ENCODE data around the gene TMTC4.

The TMTC4 gene

DNA sequence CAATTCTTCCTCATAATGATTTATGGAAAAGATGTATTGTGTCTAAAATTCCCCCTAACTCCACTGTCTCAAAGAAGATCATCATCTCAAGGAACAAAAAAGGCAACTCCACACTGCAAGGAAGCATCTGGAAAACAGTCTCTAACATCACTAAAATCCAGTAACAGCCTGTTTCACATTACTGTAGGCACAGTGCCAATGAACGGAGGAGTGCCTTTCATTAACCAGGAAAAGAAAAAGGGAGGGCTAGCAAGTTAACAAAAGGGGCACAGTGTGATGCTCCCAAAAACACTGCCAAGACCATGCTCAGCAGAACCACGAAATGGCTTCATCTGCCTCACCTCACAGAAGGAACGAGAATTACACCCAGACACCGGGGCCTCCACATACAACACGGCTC is 8.5 kb downstream of the TMTC4 start:
- no peak overlapping the region for H3K4me3 ChIP-seq (ENCODE audit: low read depth, low read length)
- H3K36me3 ChIP-seq (ENCODE audit: control insufficient read depth, insufficient read depth, low read length) = peaks cover 90% of the 10 kb centered on the region
- no peaks in the 10 kb centered on the region for H3K4me1 ChIP-seq (ENCODE audit: control insufficient read depth, insufficient read depth, low read length)
- no peaks in the 10 kb centered on the region for H3K27me3 ChIP-seq (ENCODE audit: control insufficient read depth, insufficient read depth, low read length)
- H3K9ac ChIP-seq (ENCODE audit: low read length) = no peak overlapping the region
- no peaks in the 10 kb centered on the region for H3K9me3 ChIP-seq (ENCODE audit: control insufficient read depth, insufficient read depth, low read depth, low read length)
- no peak overlapping the region for H3K27ac ChIP-seq (ENCODE audit: low read depth, low read length)

DNA sequence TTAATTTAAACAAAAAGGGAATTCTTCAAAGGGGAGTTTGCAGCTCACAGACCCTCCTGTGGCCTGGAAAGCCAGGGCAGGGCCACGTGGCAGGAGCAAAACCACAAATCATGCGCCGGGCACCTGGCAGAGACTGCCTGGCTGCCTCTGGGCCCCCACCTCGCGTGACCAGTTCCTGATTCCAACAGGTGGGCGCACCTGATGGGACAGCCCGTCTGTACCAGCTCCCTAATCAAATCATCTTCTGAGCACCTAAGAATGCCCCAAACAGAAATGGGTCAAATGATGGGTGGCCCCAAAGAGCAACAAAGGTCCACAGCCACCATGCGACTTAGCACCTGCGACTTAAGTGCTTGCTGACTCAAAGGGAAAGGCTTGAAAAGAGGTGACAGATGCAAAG is 9.2 kb downstream of the TMTC4 start:
- H3K27ac ChIP-seq (ENCODE audit: low read depth, low read length) = no peak overlapping the region
- H3K36me3 ChIP-seq (ENCODE audit: control insufficient read depth, insufficient read depth, low read length) = peaks cover 96% of the 10 kb centered on the region
- no peak overlapping the region for H3K9ac ChIP-seq (ENCODE audit: low read length)
- H3K27me3 ChIP-seq (ENCODE audit: control insufficient read depth, insufficient read depth, low read length) = no peaks in the 10 kb centered on the region
- no peaks in the 10 kb centered on the region for H3K9me3 ChIP-seq (ENCODE audit: control insufficient read depth, insufficient read depth, low read depth, low read length)
- H3K4me3 ChIP-seq (ENCODE audit: low read depth, low read length) = no peak overlapping the region
- H3K4me1 ChIP-seq (ENCODE audit: control insufficient read depth, insufficient read depth, low read length) = no peaks in the 10 kb centered on the region

DNA sequence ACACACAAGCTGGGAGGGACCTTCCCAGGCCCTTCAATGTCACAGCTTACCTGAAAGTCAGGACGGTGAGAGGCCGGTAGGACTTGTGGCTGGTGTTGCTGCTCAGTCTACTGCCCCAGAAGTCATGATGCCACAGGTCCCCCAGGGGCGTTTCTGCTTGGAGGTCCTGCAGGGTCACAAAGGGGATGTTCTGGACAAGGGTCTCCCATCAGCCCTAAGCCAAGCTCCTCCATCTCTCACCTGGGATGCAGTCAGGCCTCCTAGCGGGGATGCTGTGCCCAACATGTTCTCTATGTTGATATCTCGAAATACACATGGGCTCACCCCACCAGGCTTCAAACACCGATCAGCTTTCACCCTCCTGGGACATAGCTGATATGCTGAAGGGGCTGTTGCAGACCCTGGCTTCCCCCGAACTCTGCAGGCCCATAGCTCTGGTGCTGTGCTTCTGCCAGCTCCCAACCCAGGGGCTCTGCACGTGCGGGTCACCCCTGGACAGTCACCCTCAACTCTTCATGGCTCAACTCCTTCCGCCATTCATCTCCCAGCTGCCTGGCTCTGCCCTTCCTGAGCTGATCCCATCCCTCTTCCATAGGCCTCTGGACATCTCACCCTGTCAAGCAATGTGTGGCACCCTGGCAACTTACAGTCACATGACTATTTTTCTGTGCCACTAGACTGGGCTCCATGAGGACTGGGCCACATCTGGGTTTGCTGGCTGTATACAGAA is 10.3 kb downstream of the TMTC4 start:
- H3K9ac ChIP-seq (ENCODE audit: low read length) = no peak overlapping the region
- peaks cover 88% of the 10 kb centered on the region for H3K36me3 ChIP-seq (ENCODE audit: control insufficient read depth, insufficient read depth, low read length)

DNA sequence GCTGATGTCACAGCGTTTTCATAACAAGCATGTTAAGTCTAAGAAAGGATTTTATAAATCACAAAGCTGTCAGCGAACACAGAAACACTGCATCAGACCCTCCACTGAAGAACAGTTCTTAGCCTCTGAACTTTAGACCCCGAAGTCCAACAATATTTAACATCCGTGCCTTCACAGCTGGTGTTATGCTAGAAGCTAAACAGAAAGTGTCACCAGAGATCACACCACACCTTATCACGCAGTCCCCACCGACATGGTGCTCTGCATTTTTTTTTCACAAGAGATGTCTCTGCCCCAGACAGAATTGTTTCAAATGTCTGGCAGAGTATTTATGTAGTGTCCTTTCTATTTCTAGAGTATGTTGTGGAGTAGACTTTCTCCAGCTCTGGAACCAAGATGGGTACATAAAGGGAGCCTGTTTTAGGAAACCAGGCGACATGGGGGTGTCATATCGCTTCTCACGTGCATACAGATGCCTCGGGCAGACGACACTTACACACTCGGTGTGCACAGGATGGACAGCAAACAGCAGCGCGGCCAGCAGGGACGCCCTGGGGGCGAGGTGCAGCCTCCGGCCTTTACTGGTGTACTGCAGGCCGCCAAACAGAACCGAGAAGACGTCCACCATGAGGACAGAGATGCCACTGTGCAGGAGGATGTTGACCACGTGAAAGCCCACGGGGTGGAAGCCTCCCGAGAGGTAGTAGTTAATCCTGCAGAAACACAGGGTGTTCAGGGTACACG is 12.0 kb downstream of the TMTC4 start:
- no peak overlapping the region for H3K4me3 ChIP-seq (ENCODE audit: low read depth, low read length)
- H3K36me3 ChIP-seq (ENCODE audit: control insufficient read depth, insufficient read depth, low read length) = peaks cover 82% of the 10 kb centered on the region

More for the DNA sequence above, 10.3 kb downstream of the TMTC4 start:
- no peaks in the 10 kb centered on the region for H3K27me3 ChIP-seq (ENCODE audit: control insufficient read depth, insufficient read depth, low read length)
- H3K9me3 ChIP-seq (ENCODE audit: control insufficient read depth, insufficient read depth, low read depth, low read length) = no peaks in the 10 kb centered on the region
- no peak overlapping the region for H3K27ac ChIP-seq (ENCODE audit: low read depth, low read length)
- no peak overlapping the region for H3K4me3 ChIP-seq (ENCODE audit: low read depth, low read length)
- H3K4me1 ChIP-seq (ENCODE audit: control insufficient read depth, insufficient read depth, low read length) = no peaks in the 10 kb centered on the region

DNA sequence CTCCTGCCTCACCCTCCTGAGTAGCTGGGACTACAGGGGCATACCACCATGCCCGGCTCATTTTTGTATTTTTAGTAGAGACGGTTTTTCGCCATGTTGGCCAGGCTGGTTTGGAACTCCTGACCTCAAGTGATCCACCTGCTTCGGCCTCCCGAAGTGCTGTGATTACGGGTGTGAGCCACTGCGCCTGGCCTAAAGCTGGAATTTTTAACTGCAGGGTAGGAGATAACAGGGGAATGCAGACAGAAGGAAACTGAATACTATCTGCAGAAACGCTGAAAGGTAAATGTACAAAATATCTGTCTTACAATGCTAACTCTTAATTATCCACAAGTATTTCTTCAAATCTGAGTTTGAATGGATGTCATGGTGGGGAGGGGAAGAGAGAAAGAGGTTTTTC is 13.8 kb downstream of the TMTC4 start:
- no peaks in the 10 kb centered on the region for H3K27me3 ChIP-seq (ENCODE audit: control insufficient read depth, insufficient read depth, low read length)
- H3K9me3 ChIP-seq (ENCODE audit: control insufficient read depth, insufficient read depth, low read depth, low read length) = no peaks in the 10 kb centered on the region
- H3K4me3 ChIP-seq (ENCODE audit: low read depth, low read length) = no peak overlapping the region
- H3K9ac ChIP-seq (ENCODE audit: low read length) = no peak overlapping the region
- H3K27ac ChIP-seq (ENCODE audit: low read depth, low read length) = no peak overlapping the region
- no peaks in the 10 kb centered on the region for H3K4me1 ChIP-seq (ENCODE audit: control insufficient read depth, insufficient read depth, low read length)
- H3K36me3 ChIP-seq (ENCODE audit: control insufficient read depth, insufficient read depth, low read length) = peaks cover 81% of the 10 kb centered on the region

More for the DNA sequence above, 12.0 kb downstream of the TMTC4 start:
- Histone ChIP-seq H3K9me3 (ENCODE audit: control insufficient read depth, insufficient read depth, low read depth, low read length) (no peaks in the 10 kb centered on the region), H3K4me1 (ENCODE audit: control insufficient read depth, insufficient read depth, low read length) (no peaks in the 10 kb centered on the region), H3K27ac (ENCODE audit: low read depth, low read length) (no peak overlapping the region), H3K27me3 (ENCODE audit: control insufficient read depth, insufficient read depth, low read length) (no peaks in the 10 kb centered on the region), H3K9ac (ENCODE audit: low read length) (no peak overlapping the region)

DNA sequence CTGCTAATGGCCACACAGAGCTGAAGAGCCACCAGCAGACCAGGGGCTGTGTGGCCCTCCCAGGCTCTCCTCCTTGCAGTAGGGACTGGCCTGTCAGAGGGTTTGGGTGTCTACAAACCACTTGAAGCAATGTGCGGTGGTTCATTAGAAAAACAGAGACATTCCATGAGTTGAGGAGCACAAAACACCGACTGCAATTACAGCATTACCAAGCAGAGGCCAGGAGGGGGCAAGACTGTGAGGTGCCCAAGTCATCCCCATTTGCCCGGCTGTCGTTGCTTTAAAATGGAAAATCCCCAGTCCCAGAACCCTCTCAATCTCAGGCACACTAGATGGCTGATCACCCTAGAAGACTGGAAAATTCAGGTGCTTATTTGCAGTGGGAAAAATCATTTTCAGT is 15.0 kb downstream of the TMTC4 start:
- Histone ChIP-seq H3K9me3 (ENCODE audit: control insufficient read depth, insufficient read depth, low read depth, low read length) (no peaks in the 10 kb centered on the region), H3K27ac (ENCODE audit: low read depth, low read length) (no peak overlapping the region), H3K27me3 (ENCODE audit: control insufficient read depth, insufficient read depth, low read length) (no peaks in the 10 kb centered on the region), H3K9ac (ENCODE audit: low read length) (no peak overlapping the region), H3K36me3 (ENCODE audit: control insufficient read depth, insufficient read depth, low read length) (peaks cover 80% of the 10 kb centered on the region), H3K4me3 (ENCODE audit: low read depth, low read length) (no peak overlapping the region), H3K4me1 (ENCODE audit: control insufficient read depth, insufficient read depth, low read length) (no peaks in the 10 kb centered on the region)

DNA sequence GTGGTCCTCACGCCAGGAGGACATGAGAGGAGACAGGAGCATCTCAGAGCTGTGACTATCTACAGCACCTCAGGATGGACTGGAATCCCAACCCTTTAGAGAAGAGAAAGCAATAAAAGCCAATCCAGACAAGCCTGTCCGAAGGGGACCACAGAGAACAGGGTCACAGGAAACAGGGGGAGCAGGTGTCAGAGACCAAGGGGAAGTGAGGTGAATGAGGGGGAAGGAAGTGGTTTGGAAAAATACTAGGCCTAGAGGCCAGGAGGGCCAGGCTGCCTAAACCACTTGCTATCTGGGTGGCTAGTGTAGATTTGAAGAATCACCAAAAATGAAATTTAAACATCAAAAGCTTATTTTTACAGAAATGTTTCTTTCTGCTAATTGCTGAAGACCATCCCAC is 16.2 kb downstream of the TMTC4 start:
- Histone ChIP-seq H3K27me3 (ENCODE audit: control insufficient read depth, insufficient read depth, low read length) (no peaks in the 10 kb centered on the region), H3K9ac (ENCODE audit: low read length) (no peak overlapping the region), H3K4me3 (ENCODE audit: low read depth, low read length) (no peak overlapping the region), H3K4me1 (ENCODE audit: control insufficient read depth, insufficient read depth, low read length) (no peaks in the 10 kb centered on the region), H3K27ac (ENCODE audit: low read depth, low read length) (no peak overlapping the region), H3K36me3 (ENCODE audit: control insufficient read depth, insufficient read depth, low read length) (peaks cover 77% of the 10 kb centered on the region), H3K9me3 (ENCODE audit: control insufficient read depth, insufficient read depth, low read depth, low read length) (no peaks in the 10 kb centered on the region)

DNA sequence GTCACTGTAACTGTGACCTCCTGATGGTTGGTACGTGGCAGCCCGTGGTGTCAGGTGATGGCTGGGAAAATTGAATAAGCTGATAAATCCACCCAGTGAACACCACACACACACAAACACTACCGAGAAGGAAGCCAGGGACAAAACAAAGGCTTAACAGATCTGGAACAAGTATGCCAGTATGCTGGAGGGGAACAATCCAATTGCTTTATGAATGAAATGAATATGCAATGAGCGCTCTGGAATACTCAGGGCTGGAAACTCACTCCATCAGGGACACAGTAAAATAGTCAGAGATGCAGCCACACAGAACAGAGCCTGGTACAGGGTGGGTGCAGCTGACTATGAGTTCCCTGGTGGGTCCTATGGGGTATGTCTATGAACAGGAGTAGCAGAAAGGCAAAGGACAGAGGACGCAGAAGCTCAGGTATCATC is 16.7 kb downstream of the TMTC4 start:
- no peaks in the 10 kb centered on the region for H3K9me3 ChIP-seq (ENCODE audit: control insufficient read depth, insufficient read depth, low read depth, low read length)
- no peak overlapping the region for H3K9ac ChIP-seq (ENCODE audit: low read length)
- H3K27me3 ChIP-seq (ENCODE audit: control insufficient read depth, insufficient read depth, low read length) = no peaks in the 10 kb centered on the region
- no peak overlapping the region for H3K27ac ChIP-seq (ENCODE audit: low read depth, low read length)
- peaks cover 77% of the 10 kb centered on the region for H3K36me3 ChIP-seq (ENCODE audit: control insufficient read depth, insufficient read depth, low read length)
- no peak overlapping the region for H3K4me3 ChIP-seq (ENCODE audit: low read depth, low read length)
- H3K4me1 ChIP-seq (ENCODE audit: control insufficient read depth, insufficient read depth, low read length) = no peaks in the 10 kb centered on the region

DNA sequence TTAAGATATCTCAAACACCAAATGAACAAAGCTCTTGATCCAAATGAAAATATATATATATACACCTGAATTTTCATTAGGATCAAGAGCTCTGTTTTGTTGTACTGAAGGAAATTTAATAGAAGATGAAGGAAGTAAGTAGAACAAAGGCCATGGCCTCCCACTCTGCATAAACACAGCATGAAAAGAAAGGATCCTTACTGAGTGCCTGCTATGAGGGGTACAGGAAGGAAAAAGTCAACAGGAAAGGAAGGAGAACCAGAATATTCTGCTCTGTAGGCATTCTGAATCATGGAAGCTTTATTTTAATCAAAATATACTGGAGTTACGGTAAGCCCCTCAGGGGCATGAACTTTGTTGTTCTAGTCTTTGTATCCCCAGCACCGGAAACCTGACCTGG is 22.1 kb downstream of the TMTC4 start:
- H3K27me3 ChIP-seq (ENCODE audit: control insufficient read depth, insufficient read depth, low read length) = no peaks in the 10 kb centered on the region
- no peaks in the 10 kb centered on the region for H3K4me1 ChIP-seq (ENCODE audit: control insufficient read depth, insufficient read depth, low read length)
- no peaks in the 10 kb centered on the region for H3K9me3 ChIP-seq (ENCODE audit: control insufficient read depth, insufficient read depth, low read depth, low read length)
- peaks cover 48% of the 10 kb centered on the region for H3K36me3 ChIP-seq (ENCODE audit: control insufficient read depth, insufficient read depth, low read length)
- H3K27ac ChIP-seq (ENCODE audit: low read depth, low read length) = no peak overlapping the region
- no peak overlapping the region for H3K9ac ChIP-seq (ENCODE audit: low read length)
- H3K4me3 ChIP-seq (ENCODE audit: low read depth, low read length) = no peak overlapping the region

DNA sequence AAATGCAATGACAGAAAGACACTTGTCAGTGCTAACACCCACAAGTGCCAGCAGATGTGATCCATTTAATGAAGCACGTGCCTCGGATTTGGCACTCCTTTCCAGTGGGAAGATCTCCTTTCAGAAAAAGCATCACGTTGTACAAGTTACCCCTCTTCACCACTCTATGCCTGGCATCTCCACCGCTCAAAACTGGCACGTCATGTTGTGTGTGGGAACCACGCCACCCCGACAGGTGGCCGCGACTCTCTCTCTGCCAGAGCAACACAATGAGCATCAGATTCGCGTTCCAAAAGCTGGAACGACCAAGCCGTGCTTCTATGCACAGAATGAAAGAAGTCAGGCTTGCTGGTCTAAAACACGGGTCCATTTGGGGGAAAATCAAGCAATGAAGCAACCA is 24.3 kb downstream of the TMTC4 start:
- no peak overlapping the region for H3K4me3 ChIP-seq (ENCODE audit: low read depth, low read length)
- no peaks in the 10 kb centered on the region for H3K9me3 ChIP-seq (ENCODE audit: control insufficient read depth, insufficient read depth, low read depth, low read length)
- no peaks in the 10 kb centered on the region for H3K4me1 ChIP-seq (ENCODE audit: control insufficient read depth, insufficient read depth, low read length)
- H3K9ac ChIP-seq (ENCODE audit: low read length) = no peak overlapping the region
- H3K27me3 ChIP-seq (ENCODE audit: control insufficient read depth, insufficient read depth, low read length) = no peaks in the 10 kb centered on the region
- no peak overlapping the region for H3K27ac ChIP-seq (ENCODE audit: low read depth, low read length)
- H3K36me3 ChIP-seq (ENCODE audit: control insufficient read depth, insufficient read depth, low read length) = peaks cover 28% of the 10 kb centered on the region

DNA sequence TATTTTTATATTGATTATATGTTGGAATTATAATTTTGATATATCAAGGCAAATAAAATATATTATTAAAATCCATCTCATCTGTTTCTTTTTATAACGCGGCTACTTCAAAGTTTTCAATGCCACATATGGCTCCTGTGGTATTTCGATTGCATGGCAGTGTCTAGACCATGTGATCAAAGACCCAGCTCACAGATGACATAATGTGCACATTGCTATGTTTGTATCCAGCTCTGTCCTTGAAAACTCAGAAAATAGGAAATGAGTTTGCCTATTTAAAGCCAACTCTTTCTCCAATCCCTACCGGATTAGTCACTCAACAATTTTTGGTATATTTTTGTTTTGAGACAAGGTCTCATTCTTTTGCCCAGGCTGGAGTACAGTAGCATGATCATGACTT is 26.2 kb downstream of the TMTC4 start:
- Histone ChIP-seq H3K9me3 (ENCODE audit: control insufficient read depth, insufficient read depth, low read depth, low read length) (no peaks in the 10 kb centered on the region), H3K27ac (ENCODE audit: low read depth, low read length) (no peak overlapping the region), H3K4me1 (ENCODE audit: control insufficient read depth, insufficient read depth, low read length) (no peaks in the 10 kb centered on the region), H3K9ac (ENCODE audit: low read length) (no peak overlapping the region), H3K36me3 (ENCODE audit: control insufficient read depth, insufficient read depth, low read length) (peaks cover 14% of the 10 kb centered on the region), H3K4me3 (ENCODE audit: low read depth, low read length) (no peak overlapping the region), H3K27me3 (ENCODE audit: control insufficient read depth, insufficient read depth, low read length) (no peaks in the 10 kb centered on the region)
